Activated CD4-positive, CD25-positive, alpha-beta regulatory T cell treated with anti-CD3 and anti-CD28 coated beads, Interleukin-2, amount 50 U/mL, for 24 hours (primary cell): ENCODE results near the gene CAPZA1.
"Not testable (repeated sequence)": the region's sequence is repeated elsewhere in the genome, so short reads cannot be mapped to it uniquely, and the experiment has no call there.

Experiments used
- ATAC-seq, 2 donors: fragments of 150-1000 bp; cut with Tn5 transposase; one replicate each; pipeline ENCODE4 v1.10.0; 2021; ENCODE audit warnings: mild to moderate bottlenecking in 1 of 2, moderate library complexity in 1 of 2

CAPZA1 gene

GRCh38 chr1:112628516-112628915 lies 8.9 kb downstream of the CAPZA1 start:
- ATAC-seq, result no peak

DNA sequence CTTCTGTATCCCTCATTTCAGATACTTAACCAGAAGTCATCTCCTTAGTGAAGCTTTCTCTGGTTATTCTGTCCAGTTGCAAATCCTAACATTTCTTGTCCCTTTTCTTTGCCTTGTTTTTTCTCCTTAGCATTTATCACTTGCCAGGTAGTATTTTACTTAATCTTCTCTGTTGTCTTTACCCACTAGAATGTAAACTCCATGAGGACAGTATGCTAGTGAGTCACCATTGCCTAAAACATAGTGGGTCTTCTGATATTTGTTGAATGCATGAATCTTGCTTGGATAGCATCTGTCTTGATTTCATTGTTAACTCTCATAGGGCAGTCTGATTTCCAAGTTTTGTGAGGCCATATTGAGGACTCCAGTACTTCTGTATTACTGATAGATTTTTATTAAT lies 9.6 kb downstream of the CAPZA1 start:
- ATAC-seq, result no peak

DNA sequence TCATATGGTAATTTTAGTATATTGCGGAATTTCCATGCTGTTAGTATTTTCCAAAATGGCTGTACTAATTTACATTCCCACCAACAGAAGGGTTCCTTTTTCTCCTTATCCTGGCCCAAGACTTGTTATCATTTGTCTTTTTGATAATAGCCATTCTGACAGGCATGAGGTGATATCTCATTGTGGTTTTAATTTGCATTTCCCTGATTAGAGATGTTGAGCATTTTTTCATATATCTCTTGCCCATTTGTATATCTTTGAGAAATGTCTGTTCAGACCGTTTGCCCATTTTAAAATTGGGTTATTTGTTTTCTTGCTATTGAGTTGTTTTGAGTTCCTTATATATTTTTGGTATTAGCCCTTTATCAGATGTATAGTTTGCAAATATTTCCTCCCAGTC lies 14.0 kb downstream of the CAPZA1 start:
- no peak for ATAC-seq

GRCh38 chr1:112634367-112634766 lies 14.7 kb downstream of the CAPZA1 start:
- no peak for ATAC-seq

GRCh38 chr1:112636056-112636455 lies 16.4 kb downstream of the CAPZA1 start:
- ATAC-seq, result peak in 1 of 2 donors; percentile 19

- ATAC-seq, result peak; percentile 74 to 75
Measured at GRCh38 chr1:112636597-112637253, 17.1 kb downstream of the CAPZA1 start.

- no peak for ATAC-seq
Measured at GRCh38 chr1:112637254-112638109, 17.9 kb downstream of the CAPZA1 start.

- ATAC-seq, result no peak
Measured at GRCh38 chr1:112638110-112638428, 18.4 kb downstream of the CAPZA1 start.

DNA sequence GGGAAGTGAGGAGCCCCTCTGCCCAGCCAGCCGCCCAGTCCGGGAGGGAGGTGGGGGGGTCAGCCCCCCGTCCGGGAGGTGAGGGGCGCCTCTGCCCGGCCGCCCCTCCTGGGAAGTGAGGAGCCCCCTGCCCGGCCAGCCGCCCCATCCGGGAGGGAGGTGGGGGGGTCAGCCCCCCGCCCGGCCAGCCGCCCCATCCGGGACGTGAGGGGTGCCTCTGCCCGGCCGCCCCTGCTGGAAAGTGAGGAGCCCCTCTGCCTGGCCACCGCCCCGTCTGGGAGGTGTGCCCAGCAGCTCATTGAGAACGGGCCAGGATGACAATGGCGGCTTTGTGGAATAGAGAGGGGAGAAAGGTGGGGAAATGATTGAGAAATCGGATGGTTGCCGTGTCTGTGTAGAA lies 20.8 kb downstream of the CAPZA1 start:
- ATAC-seq, result not testable (repeated sequence)

DNA sequence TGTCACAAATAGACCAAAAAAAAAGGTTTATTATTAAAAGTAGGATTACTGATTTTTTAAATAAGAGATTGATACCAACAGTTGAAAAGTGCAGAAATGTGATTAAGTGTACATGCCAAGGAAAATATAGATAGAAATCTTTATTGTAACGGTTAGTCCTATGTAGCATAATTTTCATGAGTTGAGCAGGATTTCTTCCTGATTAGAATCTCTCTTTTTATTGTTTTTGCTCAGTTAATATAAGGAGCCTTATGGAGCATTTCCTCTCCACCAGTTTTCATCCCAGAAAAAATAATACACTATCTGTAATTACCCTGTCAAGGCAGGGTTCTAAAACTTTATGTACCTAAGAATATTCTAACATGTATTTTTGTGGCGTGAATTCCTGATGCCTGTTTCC lies 23.4 kb downstream of the CAPZA1 start:
- no peak for ATAC-seq

GRCh38 chr1:112646225-112646624 lies 26.6 kb downstream of the CAPZA1 start:
- no peak for ATAC-seq

- peak in 1 of 2 donors; percentile 53 for ATAC-seq
Measured at GRCh38 chr1:112651205-112651604, 31.6 kb downstream of the CAPZA1 start.

DNA sequence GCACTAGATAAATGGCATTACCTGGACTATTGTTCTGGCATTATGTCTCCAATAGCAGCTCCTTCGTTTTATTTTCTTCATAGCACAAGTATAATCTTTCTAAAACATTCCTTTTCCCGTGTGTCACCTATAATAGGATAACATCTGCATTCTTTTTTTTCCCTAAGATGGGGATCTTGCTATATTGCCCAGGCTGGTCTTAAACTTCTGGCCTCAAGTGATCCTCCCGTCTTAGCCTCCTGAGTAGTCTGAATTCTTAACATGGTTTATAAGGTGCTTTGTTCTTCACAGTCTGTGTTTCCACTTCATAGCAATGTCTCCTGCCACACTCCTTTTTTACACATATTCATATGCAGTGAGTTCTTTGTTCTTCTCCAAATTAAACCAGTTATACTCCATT lies 46.2 kb downstream of the CAPZA1 start:
- no peak for ATAC-seq

DNA sequence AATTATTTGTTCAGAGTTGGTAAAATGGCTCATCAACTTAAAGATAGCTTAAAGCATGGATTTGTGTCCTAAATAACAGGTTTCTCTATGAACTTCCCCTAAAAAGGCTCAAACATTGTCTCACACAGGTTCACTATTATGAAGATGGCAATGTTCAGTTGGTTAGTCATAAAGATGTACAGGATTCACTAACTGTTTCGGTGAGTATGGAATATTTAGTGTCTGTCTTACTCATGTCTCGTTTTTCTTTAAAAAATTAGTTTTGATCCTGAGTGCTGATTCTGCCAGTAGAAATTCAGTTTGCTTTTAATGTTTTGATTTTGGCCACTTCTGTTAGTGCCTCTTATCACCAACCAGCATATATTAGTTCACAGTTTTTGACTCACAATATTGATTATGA lies 47.3 kb downstream of the CAPZA1 start:
- peak; percentile 42 to 55 for ATAC-seq

DNA sequence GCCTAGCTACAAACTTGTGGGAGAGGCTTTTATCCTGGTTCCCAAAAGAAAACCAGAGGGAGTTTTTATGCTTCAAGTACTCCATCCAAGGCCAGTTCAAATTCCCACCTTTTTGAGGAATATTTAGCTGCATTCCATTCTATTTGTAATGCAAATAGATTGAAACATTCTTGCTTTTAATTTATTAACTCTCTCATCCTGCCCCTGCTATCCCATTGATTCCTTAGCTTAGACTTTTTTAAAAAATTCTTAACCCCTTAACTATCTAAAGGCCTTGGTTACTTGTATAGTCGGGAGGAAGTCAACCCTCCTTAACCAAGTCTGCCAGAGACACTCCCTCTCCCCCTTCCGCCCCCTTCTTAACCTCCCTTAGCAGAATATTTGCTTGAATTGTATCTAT lies 52.4 kb downstream of the CAPZA1 start:
- ATAC-seq, result no peak

GRCh38 chr1:112672842-112673241 lies 53.2 kb downstream of the CAPZA1 start:
- ATAC-seq, result no peak

GRCh38 chr1:112673592-112674439 lies 54.2 kb downstream of the CAPZA1 start:
- no peak for ATAC-seq

GRCh38 chr1:112674440-112674985 lies 54.9 kb downstream of the CAPZA1 start, which contains the start of gene MOV10:
Gene MOV10 (plus strand): TSS chr1:112674659. CDS start chr1:112674913, 254 bp downstream.
- peak; percentile 61 to 70 for ATAC-seq

DNA sequence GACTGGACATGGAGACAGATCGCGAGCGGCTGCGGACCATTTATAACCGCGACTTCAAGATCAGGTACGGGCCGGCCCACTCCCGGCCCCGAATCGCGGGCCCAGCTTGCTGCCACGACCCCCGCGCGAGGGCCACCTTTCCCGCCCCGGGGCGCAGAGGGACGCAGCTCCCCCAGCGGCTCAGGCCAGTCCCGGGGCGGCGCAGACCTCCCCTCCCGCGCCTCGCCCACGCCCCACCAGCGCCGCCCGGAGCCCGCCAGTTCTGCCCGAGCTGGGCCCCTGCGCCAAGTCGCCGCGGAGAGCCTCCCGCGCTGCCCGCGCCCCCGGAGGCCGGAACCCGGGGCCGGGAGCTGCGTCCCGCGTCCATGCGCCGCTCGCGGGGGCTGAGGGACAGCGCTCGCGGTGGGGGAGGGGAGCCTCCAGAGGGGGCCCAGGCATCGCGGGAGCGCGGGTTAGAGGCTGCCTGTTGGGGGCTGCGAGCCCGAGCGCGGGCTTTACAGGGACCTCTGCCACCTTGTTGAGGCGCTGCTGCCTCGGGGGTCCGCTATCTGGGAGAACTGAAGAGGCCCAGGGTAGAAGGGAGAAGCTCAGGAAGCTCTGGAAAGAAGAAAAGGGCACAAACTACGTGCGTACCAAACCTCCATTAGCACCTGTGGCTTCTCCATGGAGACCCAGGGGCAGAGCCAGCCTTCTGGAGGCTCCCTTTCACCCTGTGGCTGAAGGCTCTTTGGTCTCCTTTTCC lies 55.5 kb downstream of the CAPZA1 start:
- ATAC-seq, result peak; percentile 47 to 52

- no peak for ATAC-seq
Measured at GRCh38 chr1:112675728-112676381, 56.2 kb downstream of the CAPZA1 start.

DNA sequence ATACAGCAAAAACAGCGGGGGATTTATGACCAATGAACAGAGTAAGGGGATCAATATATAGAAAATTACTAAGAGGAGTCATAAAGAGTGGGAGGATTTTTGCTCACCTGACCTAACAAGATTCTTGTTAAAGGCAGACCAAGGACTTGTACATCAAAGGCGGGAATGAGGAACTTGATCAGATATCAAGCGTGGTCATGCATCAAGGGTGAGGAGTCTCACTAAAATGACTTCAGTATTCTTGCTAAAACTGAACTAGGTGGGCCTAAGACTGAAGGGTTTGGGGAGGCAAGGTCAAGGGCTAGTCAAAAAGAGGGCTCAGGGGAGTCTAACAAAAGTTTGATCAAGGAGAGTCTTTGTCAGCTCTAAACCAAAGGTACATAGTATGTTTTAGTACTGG lies 56.9 kb downstream of the CAPZA1 start:
- ATAC-seq, result no peak

DNA sequence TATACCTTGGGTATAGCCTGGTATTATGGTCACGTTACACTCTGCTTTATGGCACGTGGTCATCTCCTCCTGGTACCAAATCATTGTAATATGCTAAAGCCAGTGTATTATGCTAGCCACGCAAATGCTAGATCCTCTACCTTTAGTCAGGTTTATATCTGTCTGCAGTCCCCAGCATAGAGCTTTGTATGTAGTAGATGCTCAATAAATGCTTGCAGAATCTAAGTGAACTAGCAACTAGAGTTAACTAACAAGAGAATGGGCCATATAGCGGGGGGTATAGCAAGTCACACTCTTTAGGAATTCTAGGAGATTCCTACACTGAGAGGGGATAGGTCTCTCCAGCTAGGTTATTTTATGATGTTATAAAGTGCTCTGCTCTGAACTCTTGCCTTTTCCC lies 57.9 kb downstream of the CAPZA1 start:
- ATAC-seq, result no peak
